ENCODE results near the gene STXBP6. TPM values are rescaled to one million over a fixed set of nuclear protein-coding genes. Genes with fewer than 3 reads are reported as not detected.

Gene STXBP6
- total RNA-seq, 1 experiment from 2014 or later: 16.0 TPM

DNA sequence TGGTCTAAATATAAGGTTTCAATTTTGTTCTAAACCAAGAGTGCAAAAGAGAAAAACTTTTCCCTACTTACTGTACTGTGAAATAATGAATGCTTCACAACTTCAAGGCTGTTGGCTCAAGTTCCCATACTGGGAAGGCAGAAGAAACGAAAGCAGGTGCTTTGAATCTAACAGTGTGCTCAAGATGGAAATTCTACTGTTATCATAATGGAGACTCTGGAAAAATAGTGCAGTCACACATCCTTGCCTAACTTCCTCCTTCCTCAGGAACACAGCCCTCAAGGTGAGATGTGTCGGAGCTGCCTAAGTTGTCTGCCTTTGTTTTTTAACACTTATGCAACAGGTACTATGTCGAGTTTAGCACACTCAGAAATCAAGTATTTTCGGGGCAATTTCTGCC lies 131.1 kb downstream of the STXBP6 start:
- DNase-seq (ENCODE audit: low read depth): no peak

DNA sequence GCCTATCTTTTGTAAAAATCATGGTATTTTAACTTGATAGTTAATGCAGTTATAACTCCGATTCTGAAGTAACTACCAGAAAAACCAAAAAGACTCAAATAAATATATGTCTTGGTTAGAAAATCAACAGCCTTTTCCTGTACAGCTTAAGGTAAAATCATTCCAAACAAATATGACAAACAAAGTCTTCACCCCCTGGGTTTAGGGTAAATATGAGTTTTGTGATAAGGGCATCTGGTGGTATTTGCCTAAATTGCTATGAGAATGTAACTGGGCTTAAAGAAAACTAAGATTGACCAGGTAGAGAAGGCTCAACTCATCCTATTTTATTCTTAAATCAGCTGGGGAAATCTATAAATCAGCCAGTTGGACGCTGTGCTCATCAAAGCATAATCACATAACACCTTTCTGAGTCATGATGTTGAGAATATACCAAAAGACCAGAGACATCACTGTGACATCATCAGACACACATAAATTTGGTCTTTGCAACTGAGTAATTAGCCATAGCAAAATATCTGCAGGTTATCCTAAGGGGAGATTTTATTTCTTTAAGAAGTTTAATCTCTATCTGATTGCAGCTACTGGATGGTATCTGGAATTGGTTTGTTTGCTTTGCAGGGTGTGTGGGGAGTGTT lies 133.9 kb downstream of the STXBP6 start:
- peak; percentile 20 for DNase-seq (ENCODE audit: low read depth)

DNA sequence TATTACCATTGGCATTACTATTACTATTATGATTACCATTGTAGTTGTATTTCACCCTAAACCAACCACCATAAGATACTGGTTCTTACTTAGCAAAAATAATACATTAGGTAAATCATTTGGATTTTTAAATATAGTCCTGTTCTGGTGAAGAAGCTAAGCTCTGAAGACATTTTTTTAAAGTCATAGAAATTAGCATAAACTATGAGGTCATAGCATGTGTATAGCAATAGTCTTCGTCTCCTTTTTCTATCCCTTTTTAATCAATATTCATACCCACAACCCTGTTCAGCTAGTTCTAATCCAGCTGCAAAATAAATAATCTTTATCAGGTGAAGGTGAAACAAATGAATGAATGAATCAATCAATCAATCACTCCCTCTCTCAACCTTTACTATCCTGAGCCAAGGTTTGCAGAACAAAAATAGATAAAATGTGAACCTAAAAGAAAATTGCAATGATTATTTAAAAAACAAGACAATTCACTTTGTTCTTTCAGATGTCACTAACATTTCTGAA lies 134.5 kb downstream of the STXBP6 start:
- DNase-seq (ENCODE audit: low read depth): no peak

DNA sequence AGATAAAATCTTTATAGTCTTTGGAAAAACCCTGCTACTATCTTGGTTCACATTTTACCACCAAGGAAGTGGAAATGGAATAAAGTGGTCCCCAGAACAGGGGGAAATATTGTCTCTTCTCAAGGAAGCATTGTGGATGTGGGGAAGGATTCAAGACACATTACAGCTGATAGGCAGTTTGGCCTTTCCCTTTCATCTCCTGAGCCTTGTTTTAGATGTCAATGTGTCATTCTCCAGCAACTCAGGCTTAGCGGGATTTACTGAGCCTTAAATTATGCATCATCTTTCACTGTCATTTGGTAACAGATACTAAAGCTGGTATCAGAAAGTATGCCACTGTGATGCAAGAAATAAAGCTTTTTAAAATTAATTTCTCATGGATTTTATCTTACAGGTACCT lies 136.2 kb downstream of the STXBP6 start:
- no peak for DNase-seq (ENCODE audit: low read depth)

DNA sequence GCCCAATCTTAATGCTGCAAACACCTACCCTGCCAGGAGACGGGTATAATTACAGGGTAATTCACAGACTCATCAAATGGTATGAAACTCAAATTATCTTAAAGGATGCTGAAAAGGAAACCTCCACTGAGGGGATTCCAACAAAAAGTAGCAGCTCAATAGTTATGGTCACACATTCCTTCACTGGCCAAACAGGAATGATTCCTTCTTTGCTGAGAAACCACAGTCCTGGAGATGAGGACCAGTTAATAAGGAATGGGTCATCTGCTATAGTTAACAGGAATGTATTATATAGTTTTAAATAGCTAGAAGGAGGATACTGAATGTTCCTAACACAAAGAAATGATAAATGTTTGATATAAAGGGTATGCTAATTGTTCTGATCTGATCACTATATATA lies 136.9 kb downstream of the STXBP6 start:
- DNase-seq (ENCODE audit: low read depth): no peak

DNA sequence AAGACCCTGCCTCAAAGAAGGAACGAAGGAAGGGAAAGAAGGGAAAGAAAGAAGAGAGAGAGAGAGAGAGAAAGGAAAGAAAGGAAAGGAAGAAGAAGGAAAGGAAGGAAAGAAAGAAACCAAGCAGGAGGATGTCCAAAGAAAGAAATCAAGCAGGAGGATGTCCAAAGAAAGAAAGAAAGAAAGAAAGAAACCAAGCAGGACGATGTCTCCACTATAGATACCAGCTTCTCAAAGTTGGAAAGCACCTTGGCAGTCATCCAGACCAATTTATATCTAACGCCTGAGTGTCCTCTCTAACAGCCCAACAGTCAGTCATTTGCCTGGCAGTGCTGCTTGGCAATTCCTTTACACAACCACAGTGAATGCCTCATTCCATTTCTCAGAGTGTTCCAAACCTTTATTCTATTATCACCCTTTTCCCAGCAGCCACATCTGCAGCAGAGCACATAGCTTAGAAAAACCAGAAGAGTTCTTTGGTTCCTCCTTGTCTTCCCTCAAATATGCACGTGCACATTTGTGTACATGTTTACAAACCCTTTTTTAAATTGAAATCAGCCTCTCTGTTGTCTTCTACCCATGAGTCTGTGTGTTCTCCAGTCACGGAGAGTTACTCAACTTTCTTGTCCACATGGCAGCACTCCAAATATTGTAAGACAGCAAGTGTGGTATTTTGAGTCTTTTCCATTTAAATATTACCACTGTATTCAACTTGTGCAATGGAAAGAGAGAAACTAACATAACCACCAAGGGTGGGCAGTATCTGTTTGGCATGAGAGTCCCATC lies 138.4 kb downstream of the STXBP6 start:
- peak; percentile 32 for DNase-seq (ENCODE audit: low read depth)

DNA sequence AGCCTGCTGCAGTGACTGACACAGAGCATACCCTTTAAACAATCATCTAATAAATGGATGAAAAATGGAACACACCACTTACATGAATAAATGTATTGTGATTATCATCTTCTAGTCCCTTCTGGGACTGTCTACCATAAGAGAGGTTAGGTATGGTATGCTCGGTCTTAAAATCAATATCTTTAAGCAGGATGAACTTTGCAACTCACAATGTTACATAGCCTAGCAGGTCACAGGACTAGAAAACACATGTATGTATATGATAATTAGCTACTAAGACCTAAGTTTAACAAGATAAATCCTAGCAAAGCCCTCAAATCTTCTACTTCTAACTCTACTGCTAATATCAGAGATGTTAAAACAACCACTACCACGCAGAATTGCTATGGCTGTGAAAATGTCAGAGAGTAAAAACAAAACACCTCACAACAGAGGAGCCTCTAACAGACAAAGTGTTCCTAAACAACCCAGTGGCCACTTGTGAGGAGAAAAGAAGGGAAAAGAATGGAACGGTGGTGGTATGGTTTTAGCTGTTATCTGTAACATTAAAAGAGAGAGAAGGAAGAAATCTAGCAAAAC lies 139.4 kb downstream of the STXBP6 start:
- DNase-seq (ENCODE audit: low read depth): no peak

DNA sequence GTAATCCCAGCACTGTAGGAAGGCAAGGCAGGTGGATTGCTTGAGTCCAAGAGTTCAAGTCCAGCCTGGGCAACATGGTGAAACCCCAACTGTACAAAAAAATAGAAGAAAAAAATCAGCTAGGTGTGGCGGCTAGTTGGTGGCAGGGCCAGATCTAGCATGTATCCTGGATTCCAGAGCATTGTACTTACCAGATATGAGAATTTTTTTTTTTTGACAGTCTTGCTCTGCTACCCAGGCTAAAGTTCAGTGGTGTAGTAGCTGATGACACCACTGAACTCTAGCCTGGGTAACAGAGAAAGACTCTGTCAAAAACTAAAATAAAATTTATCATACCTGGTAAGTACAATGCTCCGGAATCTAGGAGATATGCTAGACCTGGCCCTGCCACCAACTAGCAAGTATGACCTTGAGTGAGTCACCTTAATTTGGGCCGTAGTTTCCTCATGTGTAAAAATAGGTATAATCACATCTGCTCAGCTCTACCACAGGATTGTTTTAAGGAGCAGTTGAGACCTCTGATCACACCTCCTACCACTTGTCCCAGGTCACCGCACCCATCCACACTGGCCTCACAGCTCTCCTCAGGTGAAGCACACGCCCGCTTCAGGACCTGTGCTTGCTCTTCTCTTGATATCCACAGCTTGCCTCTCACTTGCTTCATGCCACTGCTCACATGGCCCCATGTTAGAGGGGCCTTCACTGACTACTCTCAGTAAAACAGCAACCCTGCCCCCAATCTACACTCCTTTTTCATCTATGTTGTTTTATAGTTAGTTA lies 140.2 kb downstream of the STXBP6 start:
- no peak for DNase-seq (ENCODE audit: low read depth)

DNA sequence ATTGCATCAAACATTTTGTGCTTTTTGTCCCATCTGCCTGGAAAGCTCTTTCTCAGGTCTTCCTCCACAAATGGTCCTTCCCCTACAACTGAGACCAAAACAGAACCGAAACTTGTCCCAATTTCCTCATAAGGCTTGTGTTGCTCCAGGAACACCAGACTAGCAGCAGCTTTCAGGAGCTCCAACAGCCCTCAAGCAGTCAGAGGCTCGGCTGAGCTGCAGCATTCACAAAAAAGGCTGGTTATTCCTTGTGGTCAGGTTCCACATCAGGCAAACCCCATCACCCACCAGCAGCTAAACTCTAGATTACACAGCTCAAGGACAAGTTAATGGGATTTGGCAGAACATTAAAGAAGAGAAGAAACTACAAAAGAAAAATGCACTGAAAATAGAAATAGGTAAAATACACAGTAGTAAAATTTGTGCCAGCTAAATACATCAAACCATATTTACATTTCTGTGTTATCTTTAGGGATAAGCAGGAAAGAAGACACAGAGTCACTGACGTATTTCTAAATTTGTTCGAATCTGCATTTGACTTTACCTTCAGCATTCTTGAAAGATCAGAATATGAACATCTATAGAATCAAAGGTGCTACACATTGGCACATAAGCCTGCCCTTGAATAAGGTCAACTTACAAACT lies 141.2 kb downstream of the STXBP6 start:
- no peak for DNase-seq (ENCODE audit: low read depth)

DNA sequence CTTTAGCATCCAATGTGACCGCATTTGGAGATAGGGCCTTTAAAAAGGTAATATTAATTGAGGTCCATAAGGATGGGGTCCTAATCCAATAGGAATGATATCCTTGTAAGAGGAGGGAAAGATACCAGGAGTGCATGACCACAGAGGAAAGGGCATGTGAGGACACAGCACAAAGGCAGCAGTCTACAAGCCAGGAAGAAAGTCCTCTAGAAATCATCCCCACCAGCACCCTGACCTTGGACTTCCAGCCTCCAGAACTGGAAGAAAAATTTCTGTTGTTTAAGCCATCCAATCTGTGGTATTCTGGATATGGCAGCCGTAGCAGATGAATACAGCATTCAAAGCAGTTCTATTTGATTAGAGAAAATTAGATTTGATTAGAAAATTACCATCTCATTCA lies 145.4 kb downstream of the STXBP6 start:
- DNase-seq (ENCODE audit: low read depth): no peak

DNA sequence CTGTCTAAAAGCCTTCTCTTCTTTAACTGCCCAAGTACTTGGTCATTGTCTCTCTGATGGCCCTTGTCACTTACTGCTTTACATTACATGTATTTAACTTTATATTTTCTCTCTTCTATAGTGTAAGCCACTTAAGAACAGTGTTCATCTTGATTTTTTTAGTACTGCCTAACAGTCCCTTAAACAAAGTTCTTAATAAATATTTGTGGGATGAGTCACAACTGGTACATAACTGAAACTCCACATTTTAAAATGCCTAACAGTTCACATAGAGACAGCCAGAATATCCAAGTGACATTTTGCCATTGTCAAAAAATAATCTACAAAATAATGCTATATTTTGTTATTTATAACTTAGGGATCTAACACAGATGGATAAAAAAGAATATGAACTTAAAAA lies 146.6 kb downstream of the STXBP6 start:
- DNase-seq (ENCODE audit: low read depth): peak; percentile 69

DNA sequence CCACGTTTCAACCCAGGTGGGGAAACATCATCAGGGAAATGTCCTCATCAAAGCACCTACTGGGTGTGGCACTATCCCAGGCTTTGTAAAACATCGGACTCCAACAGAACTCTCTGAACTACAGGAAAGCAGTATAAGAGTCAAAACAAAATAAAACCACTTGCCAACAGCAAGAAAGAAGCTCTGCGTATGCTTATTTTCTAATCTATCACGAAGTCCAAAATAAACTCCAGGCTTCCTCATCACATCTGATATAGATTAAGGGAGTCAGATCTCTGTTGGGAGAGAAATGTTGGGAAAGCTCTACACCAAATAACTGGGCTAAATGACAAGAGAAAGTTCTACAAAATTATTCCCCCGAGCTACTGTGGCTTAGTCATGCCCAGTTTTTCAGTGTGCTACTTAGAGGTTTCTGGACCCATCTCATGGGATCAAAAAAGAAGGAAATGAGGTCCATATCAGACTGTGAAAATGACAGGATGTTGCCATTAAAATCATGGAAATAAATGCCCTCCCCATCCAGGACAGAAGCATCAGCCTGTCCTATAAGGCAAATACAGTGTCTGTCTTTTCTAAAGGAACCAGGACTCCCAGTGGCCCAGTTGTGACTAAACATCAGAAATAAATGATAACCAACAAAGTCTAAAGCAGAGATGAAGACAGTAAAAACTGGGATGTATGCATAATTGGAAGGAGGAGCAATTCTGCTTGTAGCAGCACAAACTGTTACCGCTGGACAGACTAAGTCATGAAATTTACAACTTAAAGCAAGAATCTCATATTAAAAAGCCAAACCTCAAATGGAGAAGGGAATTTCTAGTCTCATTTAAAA lies 149.5 kb downstream of the STXBP6 start:
- DNase-seq (ENCODE audit: low read depth): no peak

DNA sequence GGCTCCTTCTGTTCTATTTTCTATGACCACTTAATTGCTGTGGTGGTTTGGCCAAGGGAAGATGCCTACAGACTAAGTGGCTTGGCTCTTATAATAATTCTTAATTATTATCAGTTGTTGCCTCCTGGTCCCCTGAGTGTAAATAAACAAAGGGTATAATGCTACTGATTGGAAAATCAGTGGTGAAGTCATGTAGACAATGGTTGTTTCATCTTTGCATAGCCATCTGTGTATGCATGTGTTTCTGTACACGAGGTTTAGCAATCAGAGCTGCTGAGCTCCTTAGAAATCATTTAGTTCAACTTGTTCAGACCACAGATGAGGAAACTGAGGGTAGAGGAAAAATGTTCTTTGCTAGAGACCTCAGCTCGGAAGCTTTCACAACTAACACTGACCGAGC lies 152.2 kb downstream of the STXBP6 start:
- no peak for DNase-seq (ENCODE audit: low read depth)

DNA sequence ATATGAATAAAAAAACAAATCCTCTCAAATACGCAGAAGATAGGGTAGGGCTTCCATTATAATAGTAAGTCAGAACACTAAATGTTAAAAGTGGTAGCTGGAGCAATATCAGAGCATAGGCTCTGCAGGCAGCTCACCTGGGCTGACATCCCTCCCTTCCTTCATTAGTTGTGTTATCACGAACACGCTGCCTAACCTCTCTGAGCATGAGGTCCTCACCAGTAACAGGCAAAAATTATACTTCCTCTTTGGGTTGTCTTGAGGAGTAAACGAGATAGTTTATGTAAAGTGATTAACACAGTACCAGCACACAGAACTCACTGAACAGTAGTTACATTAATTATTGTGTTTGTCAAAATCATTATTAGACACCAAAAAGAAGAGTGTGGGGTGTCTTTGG lies 154.3 kb downstream of the STXBP6 start:
- no peak for DNase-seq (ENCODE audit: low read depth)

DNA sequence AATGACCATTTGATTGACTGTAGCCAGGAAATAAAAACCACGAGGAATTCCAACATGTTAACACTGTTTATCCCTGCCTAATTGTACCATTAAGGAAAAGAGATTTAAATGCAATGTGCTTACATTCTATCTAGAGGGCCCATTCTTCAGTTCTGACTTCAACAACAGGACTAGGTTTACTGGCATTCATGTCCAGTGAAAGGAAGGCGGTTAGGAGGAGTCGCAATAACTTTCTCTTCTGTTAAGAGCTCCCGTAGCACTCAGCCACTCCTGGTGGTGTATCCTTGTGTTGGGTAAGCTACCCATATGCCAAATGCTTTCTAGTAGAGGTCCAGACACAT lies 154.7 kb downstream of the STXBP6 start:
- DNase-seq (ENCODE audit: low read depth): no peak

DNA sequence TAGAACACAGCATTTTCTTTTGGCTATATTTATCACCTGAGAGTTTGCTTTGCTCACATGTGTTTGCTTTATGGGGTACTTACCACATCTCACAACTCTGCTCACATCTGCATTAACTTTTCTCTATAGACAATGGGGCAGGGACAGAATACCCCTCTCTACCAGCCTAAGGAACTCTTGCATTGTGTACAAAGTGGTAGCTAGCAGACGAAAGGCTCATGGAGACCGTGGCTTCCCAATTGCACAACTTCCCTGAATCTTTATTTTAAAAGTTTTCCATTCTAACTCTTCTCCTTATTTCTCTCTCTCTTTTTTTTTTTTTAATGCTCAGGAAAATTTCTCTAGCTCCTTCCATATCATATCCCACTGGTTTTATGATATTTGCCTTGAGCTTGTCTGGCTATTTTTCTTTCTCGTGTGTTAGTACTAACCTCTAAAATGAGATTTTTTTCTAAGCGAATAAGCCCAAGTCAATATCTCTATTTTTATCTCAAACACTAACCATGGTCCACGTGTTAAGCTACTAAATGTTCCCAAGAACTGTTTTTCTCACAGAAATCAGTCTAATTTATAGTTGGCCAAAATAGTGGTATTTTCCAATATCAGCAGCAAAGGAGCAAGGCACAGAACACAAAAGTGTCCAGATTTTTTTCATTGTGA lies 155.2 kb downstream of the STXBP6 start:
- no peak for DNase-seq (ENCODE audit: low read depth)

DNA sequence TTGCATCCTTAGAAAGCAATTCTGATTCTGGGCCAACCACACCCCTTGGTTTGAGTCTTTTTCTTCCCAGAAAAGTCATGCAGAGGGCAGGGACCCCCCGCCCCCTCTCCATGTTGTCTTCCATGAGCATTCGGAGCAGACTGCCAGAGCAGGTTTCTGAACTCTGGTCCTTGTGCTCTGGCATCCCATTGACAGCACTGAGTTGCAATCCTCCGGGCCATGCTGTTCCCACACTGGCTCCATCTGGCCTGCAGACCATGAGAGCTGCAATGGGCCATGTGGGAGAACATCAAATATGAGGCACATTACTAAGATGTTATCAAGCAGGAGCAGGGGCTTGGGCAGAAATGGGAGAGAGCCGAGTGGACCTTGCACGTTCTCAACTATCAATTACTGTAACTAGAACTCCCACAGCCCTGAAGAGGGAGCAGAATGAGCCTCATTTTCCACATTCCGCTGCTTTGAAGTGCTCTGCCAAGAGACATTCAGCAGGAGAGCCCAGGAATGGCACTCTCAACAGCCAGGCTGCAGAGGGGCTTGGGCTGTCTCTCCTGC lies 157.4 kb downstream of the STXBP6 start:
- no peak for DNase-seq (ENCODE audit: low read depth)

DNA sequence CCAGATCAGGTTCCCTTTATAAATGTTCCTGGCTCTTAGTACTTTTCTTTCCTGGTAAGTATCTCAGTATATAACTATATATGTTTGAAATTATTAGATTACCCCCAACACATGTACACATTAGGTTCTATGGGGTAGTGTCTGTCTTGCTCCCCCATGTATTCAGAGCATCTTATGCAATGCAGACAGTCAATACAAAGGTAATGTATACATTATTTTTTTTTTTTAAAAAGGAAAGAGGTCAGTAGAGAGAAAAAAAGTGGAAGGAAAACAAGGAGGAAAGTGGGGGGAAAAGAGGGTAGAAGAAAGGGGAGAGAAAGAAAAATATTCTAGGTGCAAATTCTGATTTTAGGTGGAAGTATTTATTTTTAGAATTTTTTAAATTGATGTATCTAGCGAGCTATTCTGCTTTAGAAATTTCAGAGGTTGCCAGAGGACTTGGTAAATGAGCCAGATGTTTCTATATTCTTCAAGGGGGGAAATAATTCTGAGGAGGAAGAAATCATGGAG lies 157.9 kb downstream of the STXBP6 start:
- no peak for DNase-seq (ENCODE audit: low read depth)

DNA sequence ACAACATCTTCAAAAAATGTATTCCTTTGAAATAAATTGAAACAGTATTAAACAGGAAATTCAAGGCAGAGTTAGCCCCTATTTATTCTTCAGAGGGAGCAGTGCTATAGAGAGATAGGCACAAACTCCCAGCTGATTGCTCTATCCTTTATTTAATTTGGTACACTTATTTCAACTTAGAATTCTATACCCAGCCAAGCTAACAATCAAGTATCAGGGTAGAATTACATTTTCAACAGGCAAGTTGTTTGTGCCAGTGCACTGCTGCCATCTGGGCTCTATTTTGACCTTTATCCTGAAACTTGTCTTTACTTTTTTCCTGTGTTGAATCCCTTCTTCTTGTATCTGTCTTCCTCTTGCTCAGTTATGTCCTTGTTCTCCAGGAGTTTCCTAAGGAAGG lies 159.2 kb downstream of the STXBP6 start:
- DNase-seq (ENCODE audit: low read depth): no peak

Measured in HT1080 (cell line).